SKM-1 (cell line): ENCODE data around the gene MPP3.

ENCODE experiments used
- DNase-seq: peaks from one replicate; lab custom pipeline; 2025; ENCODE audit not compliant: unreplicated experiment; lab: John Stamatoyannopoulos, UW

Gene MPP3

GRCh38 chr17:43832168-43832975 lies 574 bp downstream of the MPP3 start:
- no peak for DNase-seq

- no peak for DNase-seq
Observed at GRCh38 chr17:43831633-43832032, 1.3 kb downstream of the MPP3 start.

GRCh38 chr17:43830510-43831140 lies 2.3 kb downstream of the MPP3 start:
- DNase-seq, result no peak

- DNase-seq, result no peak
Observed at GRCh38 chr17:43829738-43830137, 3.2 kb downstream of the MPP3 start.

- no peak for DNase-seq
Observed at GRCh38 chr17:43827596-43827995, 5.3 kb downstream of the MPP3 start.

GRCh38 chr17:43826206-43826605 lies 6.7 kb downstream of the MPP3 start:
- DNase-seq, result no peak

- DNase-seq, result no peak
Observed at GRCh38 chr17:43825567-43825966, 7.4 kb downstream of the MPP3 start.

GRCh38 chr17:43823350-43824084 lies 9.4 kb downstream of the MPP3 start:
- DNase-seq, result no peak

GRCh38 chr17:43822570-43823190 lies 10.3 kb downstream of the MPP3 start:
- DNase-seq, result no peak

- DNase-seq, result no peak
Observed at GRCh38 chr17:43820759-43821158, 12.2 kb downstream of the MPP3 start.

GRCh38 chr17:43818966-43819365 lies 14.0 kb downstream of the MPP3 start:
- DNase-seq, result no peak

GRCh38 chr17:43817826-43818225 lies 15.1 kb downstream of the MPP3 start:
- no peak for DNase-seq

GRCh38 chr17:43816336-43817320 lies 16.3 kb downstream of the MPP3 start:
- DNase-seq, result no peak

GRCh38 chr17:43814714-43815113 lies 18.2 kb downstream of the MPP3 start:
- no peak for DNase-seq

- DNase-seq, result no peak
Observed at GRCh38 chr17:43814026-43814425, 18.9 kb downstream of the MPP3 start.

- DNase-seq, result no peak
Observed at GRCh38 chr17:43813386-43813785, 19.6 kb downstream of the MPP3 start.

GRCh38 chr17:43812396-43813265 lies 20.3 kb downstream of the MPP3 start:
- no peak for DNase-seq

- no peak for DNase-seq
Observed at GRCh38 chr17:43810823-43811222, 22.1 kb downstream of the MPP3 start.

GRCh38 chr17:43810226-43810715 lies 22.7 kb downstream of the MPP3 start:
- DNase-seq, result no peak
